22Rv1 (cell line): ENCODE measurements around the gene ORM2.

Experiments used
- H3K27ac ChIP-seq: fragments of 450-650 bp; 2 replicates; pipeline ENCODE4 v1.5.1; 2017
- ZFX ChIP-seq: fragments of 450-650 bp; IDR thresholded peaks from 2 replicates; pipeline ENCODE4 v1.6.1; 2017; ENCODE audit warnings: antibody characterized with exemption, borderline replicate concordance
- TF ChIP-seq, protein P1 (sequence below): fragments of 450-650 bp; IDR thresholded peaks from 2 replicates; pipeline ENCODE4 v1.5.1; 2017; ENCODE audit warnings: mild to moderate bottlenecking

The ORM2 gene

DNA sequence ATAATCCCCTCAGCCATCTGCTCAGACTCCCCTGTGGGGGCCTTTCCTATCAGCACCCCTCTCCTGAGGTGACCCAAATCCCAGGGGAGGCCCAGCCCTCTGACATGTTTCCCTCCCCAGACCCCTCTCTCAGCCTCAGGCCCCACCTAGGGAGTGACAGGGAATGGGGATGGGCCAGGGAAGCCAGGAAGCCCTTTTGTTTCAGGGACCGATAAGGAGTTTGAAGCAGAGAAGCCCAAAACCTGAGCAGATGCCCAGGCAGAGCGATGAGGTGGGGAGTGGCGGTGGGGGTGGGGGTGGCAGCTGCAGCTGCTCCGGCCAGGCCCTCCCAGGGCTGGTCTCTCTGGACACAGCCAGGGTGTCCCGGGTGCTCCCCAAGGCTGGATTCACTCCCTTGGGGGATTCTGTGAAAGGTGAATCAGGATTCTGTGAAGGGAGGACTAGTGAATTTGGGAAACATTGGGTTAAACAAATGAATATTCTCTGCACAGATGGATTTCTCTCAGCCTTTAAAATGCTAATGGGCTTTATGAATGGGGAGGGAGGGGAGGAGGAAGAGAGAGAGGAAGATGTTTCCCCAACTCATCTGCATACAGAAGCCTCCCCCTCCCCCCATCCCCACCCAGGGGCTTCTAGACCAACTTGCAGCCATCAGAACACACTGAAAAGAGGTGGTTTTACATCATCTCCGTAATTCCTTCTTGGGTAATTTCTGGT lies 40.7 kb downstream of the ORM2 start:
- TF ChIP-seq, protein P1, sequence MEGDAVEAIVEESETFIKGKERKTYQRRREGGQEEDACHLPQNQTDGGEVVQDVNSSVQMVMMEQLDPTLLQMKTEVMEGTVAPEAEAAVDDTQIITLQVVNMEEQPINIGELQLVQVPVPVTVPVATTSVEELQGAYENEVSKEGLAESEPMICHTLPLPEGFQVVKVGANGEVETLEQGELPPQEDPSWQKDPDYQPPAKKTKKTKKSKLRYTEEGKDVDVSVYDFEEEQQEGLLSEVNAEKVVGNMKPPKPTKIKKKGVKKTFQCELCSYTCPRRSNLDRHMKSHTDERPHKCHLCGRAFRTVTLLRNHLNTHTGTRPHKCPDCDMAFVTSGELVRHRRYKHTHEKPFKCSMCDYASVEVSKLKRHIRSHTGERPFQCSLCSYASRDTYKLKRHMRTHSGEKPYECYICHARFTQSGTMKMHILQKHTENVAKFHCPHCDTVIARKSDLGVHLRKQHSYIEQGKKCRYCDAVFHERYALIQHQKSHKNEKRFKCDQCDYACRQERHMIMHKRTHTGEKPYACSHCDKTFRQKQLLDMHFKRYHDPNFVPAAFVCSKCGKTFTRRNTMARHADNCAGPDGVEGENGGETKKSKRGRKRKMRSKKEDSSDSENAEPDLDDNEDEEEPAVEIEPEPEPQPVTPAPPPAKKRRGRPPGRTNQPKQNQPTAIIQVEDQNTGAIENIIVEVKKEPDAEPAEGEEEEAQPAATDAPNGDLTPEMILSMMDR = no peak
- no peak for TF ChIP-seq ZFX
- H3K27ac ChIP-seq = no peak overlapping the region

DNA sequence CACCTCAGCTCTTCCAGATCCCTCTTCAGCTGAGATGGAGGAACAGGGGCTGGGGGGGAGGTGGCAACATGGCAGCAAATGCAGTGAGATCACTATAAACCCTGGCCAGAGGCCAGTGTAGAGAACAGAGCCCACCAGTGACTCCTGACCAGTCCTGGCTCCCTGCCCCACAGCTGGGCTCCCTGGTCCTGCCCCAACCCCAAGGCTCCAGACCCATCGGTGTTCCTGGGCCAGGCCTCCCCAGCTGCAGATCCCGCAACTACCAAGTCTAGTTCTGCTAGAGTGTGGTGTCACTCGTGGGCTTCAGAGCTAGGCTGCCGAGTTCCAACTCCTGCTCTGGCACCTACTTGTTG lies 41.3 kb downstream of the ORM2 start:
- H3K27ac ChIP-seq = no peak overlapping the region
- no peak for TF ChIP-seq ZFX
- TF ChIP-seq, protein P1 = no peak

DNA sequence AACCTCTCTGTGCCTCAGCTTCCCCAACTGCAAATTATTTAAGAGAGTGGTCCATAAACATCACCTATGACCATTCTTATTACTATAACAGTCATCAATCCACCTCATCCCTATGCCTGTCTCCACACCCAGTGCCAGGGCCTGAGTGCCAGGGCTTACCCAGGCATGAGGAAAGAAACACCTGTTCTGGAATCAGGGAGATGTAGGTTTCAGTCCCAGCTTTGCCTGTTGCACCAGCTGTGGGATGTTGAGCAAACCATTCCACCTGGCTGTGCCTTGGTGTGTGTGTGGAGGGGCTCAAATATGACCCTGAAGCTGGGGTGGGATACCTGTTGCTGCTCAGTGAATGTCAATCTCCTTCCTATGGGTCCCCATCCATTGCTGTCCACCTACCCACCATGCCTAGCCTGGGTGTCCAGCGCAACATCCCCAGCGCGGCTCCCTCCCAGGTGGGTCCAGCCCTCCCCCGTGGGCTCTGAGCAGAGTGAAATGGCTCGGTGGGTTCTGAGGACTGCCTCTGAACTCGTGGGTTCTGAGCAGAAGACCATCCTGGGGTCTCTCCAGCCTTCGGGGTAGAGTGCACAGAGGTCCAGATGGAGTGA lies 41.8 kb downstream of the ORM2 start:
- H3K27ac ChIP-seq = no peak overlapping the region
- no peak for TF ChIP-seq ZFX
- TF ChIP-seq, protein P1 = no peak

DNA sequence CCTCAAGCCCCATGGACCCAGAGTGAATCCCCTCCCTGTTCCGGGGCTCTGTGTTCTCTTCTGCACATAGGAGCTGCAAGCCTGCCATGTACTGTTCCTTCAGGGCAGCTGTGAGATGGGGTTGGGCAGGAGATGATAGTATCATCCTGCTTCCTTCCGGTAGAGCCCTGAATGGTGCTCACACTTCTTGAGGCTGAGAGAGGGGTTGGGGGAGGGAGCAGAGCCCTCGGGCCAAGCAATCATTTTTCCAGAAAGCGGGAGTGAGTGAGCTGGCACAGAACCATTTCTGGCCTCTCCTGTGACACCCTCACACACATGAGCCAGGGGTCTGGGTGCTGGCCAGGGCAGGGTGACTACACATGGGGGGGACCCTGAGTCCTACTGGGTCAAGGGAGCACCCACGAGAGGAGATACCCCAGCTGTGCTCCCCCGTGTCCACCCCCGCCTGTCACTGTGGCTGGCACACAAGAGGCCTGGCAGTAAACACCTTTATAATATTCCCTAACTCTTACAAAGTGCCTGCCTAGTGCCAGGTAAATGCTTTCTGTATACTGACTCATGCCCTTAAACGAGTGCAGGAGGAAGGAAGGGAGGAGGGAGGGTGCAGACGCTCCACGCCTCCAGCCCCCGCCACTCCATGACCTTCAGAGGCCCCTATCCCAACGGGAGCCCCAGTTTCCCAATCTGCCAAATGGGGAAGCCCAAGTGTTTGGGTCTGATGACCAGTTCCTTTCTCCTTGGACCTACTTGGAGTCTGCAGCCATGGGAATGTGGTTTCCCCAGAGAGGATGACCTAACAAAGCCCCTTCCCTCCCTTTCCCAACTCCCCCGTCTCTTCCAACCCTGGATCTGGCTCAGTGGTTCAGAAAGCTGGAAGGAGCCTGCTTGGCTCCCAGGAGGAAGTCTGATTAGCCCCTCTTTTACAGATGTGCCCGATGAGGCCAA lies 42.6 kb downstream of the ORM2 start:
- no peak for TF ChIP-seq ZFX
- TF ChIP-seq, protein P1 = no peak
- H3K27ac ChIP-seq = no peak overlapping the region

DNA sequence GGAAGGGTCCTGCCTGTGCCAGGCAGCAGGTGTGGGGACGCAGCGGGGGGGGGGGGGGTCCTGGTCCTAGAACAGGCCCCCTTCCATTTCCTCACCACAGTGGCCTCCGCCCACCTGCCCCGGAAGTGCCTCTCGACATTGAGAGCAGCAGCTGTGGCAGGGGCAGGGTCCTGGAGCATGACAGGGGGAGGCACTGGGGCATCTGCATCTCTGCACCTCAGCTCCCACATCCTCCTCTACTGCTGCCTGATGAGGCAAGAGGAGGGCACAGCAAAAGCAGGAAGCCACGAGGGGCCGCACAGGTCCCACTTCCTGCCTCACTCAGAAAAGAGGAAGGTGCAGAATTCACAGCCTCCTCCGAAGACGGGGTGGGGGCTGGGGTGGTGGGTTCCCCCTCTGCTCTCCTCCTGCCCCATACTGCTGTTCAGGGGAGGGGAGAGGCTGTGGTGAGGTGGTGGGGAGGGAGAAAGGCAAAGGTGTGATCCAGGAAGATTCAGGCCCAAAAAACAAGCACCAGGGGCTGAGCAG lies 43.3 kb downstream of the ORM2 start:
- H3K27ac ChIP-seq = no peak overlapping the region
- TF ChIP-seq, protein P1 = no peak
- TF ChIP-seq ZFX = no peak

DNA sequence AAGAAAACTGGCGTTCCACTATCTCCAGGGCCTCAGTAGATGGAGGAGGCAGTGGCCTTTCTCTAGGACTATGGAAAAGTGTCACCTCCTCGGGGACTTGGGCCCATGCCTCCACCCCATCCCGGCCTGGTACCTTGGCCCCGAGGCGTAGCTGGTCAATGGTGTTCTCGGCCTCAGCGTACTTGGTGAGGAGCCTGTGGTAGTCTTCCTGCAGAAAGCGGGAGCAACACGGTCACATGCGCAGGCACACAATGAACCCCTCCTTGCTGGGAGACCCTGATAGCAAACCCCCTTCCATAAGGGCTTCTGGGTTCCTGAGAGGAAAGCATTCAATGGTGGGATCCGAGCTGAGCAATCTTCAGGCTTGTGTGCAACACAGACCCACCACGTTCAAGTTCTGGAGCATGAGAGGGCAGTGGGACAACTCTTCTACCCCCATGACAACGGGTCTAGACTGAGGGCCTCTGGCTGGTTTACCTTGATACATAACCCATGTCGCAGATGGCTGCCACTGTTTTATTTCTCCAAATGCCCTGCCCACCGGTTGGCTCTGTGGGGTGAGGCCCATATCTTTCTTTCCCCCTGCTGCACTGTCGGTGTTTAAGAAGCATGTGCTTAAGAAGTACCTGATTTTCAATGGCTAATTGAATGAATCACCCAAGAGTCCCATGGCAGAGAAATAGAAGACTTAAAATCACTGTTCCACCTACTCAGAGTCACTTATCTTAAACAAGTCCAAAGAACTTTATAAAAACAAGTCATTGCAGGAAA lies 44.5 kb downstream of the ORM2 start:
- no peak for TF ChIP-seq ZFX
- TF ChIP-seq, protein P1 = no peak
- H3K27ac ChIP-seq = no peak overlapping the region
